HG03521 (cell line): Measurements from ENCODE around the gene TNFAIP3.
"Not testable (repeated sequence)": the region's sequence is repeated elsewhere in the genome, so short reads cannot be mapped to it uniquely, and the experiment has no call there.

ENCODE experiments used
- ATAC-seq: cut with Tn5 transposase; IDR thresholded peaks from one replicate; pipeline ENCODE4 v1.9.1; 2021; ENCODE audit warnings: mild to moderate bottlenecking, moderate library complexity; ENCODE audit not compliant: unreplicated experiment

TNFAIP3 gene

GRCh38 chr6:137844327-137844726 is 22.7 kb upstream of the TNFAIP3 start:
- ATAC-seq, result not testable (repeated sequence)

- ATAC-seq, result not testable (repeated sequence)
Observed at GRCh38 chr6:137844773-137845172, 22.3 kb upstream of the TNFAIP3 start.

GRCh38 chr6:137845460-137845859 is 21.6 kb upstream of the TNFAIP3 start:
- no peak for ATAC-seq

- ATAC-seq, result no peak
Observed at GRCh38 chr6:137846274-137846673, 20.8 kb upstream of the TNFAIP3 start.

- no peak for ATAC-seq
Observed at GRCh38 chr6:137846772-137847313, 20.2 kb upstream of the TNFAIP3 start.

- ATAC-seq, result no peak
Observed at GRCh38 chr6:137847748-137848147, 19.3 kb upstream of the TNFAIP3 start.

- no peak for ATAC-seq
Observed at GRCh38 chr6:137848672-137849071, 18.4 kb upstream of the TNFAIP3 start.

- ATAC-seq, result no peak
Observed at GRCh38 chr6:137849181-137849980, 17.7 kb upstream of the TNFAIP3 start.

GRCh38 chr6:137849981-137850714 is 16.9 kb upstream of the TNFAIP3 start:
- ATAC-seq, result no peak

GRCh38 chr6:137850816-137851602 is 16.1 kb upstream of the TNFAIP3 start:
- no peak for ATAC-seq

- no peak for ATAC-seq
Observed at GRCh38 chr6:137851669-137852068, 15.4 kb upstream of the TNFAIP3 start.

- no peak for ATAC-seq
Observed at GRCh38 chr6:137852346-137852745, 14.7 kb upstream of the TNFAIP3 start.

- no peak for ATAC-seq
Observed at GRCh38 chr6:137852811-137853210, 14.2 kb upstream of the TNFAIP3 start.

GRCh38 chr6:137853569-137854213 is 13.4 kb upstream of the TNFAIP3 start:
- no peak for ATAC-seq

GRCh38 chr6:137856138-137856898 is 10.7 kb upstream of the TNFAIP3 start:
- ATAC-seq, result no peak

- ATAC-seq, result no peak
Observed at GRCh38 chr6:137859025-137859424, 8.0 kb upstream of the TNFAIP3 start.

- no peak for ATAC-seq
Observed at GRCh38 chr6:137860394-137861005, 6.6 kb upstream of the TNFAIP3 start.

- no peak for ATAC-seq
Observed at GRCh38 chr6:137861550-137862337, 5.3 kb upstream of the TNFAIP3 start.
